KMS-11 (cell line): Measurements from ENCODE around the gene SPEF2.

Experiments used
- H2AFZ ChIP-seq: fragments of 200-600 bp; sonication (generic); 2 replicates; pipeline ENCODE4 v1.6.1; 2016; ENCODE audit warnings: antibody characterized with exemption, mixed run types, low read depth
- H3K27ac ChIP-seq: fragments of 200-600 bp; sonication (generic); 2 replicates; pipeline ENCODE4 v1.6.1; 2016; ENCODE audit warnings: mild to moderate bottlenecking, mixed run types
- H3K27me3 ChIP-seq: fragments of 200-600 bp; sonication (generic); 2 replicates; pipeline ENCODE4 v1.6.1; 2017; ENCODE audit warnings: mild to moderate bottlenecking, low read depth, mixed run types, moderate library complexity; ENCODE audit not compliant: insufficient read depth
- H3K36me3 ChIP-seq: fragments of 200-600 bp; sonication (generic); 2 replicates; pipeline ENCODE4 v1.6.1; 2017; ENCODE audit warnings: mild to moderate bottlenecking, mixed run types; ENCODE audit not compliant: insufficient read depth
- H3K4me1 ChIP-seq: fragments of 200-600 bp; sonication (generic); 2 replicates; pipeline ENCODE4 v1.6.1; 2016; ENCODE audit warnings: mild to moderate bottlenecking, low read depth, mixed run types; ENCODE audit not compliant: poor library complexity, severe bottlenecking
- H3K4me2 ChIP-seq: fragments of 200-600 bp; sonication (generic); 2 replicates; pipeline ENCODE4 v1.7.0; 2016; ENCODE audit warnings: mild to moderate bottlenecking, mixed run types
- H3K4me3 ChIP-seq: fragments of 200-600 bp; sonication (generic); IDR thresholded peaks from 2 replicates; pipeline ENCODE4 v1.6.1; 2017; ENCODE audit warnings: low read depth, low read length, mixed read lengths; ENCODE audit not compliant: insufficient read depth
- H3K79me2 ChIP-seq: fragments of 200-600 bp; sonication (generic); 2 replicates; pipeline ENCODE4 v1.6.1; 2016; ENCODE audit warnings: low read depth, mixed run types; ENCODE audit not compliant: insufficient read depth
- H3K9ac ChIP-seq: fragments of 200-600 bp; sonication (generic); 2 replicates; pipeline ENCODE4 v1.6.1; 2016; ENCODE audit warnings: mild to moderate bottlenecking, mixed run types
- H4K20me1 ChIP-seq: fragments of 200-600 bp; sonication (generic); 2 replicates; pipeline ENCODE4 v1.6.1; 2016; ENCODE audit warnings: mild to moderate bottlenecking, mixed run types; ENCODE audit not compliant: insufficient read depth
- CTCF ChIP-seq: fragments of 200-600 bp; sonication (generic); conservative IDR thresholded peaks from 2 replicates; pipeline ENCODE4 v1.6.1; 2017; ENCODE audit warnings: low read depth, mild to moderate bottlenecking, antibody characterized with exemption, low read length, moderate library complexity, mixed read lengths

The SPEF2 gene

GRCh38 chr5:35623991-35624390, 6.3 kb downstream of the SPEF2 start:
- H3K27me3 ChIP-seq: no peaks in the 10 kb centered on the region
- H3K36me3 ChIP-seq: no peaks in the 10 kb centered on the region
- H3K9ac ChIP-seq: no peak overlapping the region
- no peaks in the 10 kb centered on the region for H3K79me2 ChIP-seq
- H3K4me2 ChIP-seq: no peak overlapping the region
- no peak for TF ChIP-seq CTCF
- no peak overlapping the region for H3K4me3 ChIP-seq
- no peaks in the 10 kb centered on the region for H4K20me1 ChIP-seq
- no peak overlapping the region for H3K27ac ChIP-seq
- no peaks in the 10 kb centered on the region for H3K4me1 ChIP-seq
- H2AFZ ChIP-seq: no peak overlapping the region

DNA sequence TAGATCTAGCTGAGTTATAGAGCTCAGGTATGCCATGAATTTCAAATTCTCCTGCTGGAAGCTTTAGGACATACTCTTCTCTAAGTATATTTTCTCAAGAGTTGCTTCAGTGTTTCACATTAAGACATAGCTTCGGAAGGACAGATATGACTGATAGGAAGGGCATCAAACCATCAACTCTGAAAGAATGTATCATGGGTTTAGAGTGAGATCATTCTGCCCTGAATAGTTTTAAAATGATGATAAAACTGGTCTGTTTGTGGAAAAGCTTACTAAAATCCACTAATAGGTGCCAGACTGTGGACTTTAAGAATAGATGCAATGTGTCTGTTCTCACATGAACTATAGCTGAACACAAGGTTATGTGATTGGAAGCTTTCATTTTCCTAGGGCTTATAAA, 8.4 kb downstream of the SPEF2 start:
- no peaks in the 10 kb centered on the region for H4K20me1 ChIP-seq
- TF ChIP-seq CTCF: no peak
- H3K36me3 ChIP-seq: no peaks in the 10 kb centered on the region
- no peak overlapping the region for H3K9ac ChIP-seq
- no peak overlapping the region for H3K27ac ChIP-seq
- no peak overlapping the region for H3K4me2 ChIP-seq
- H3K4me3 ChIP-seq: no peak overlapping the region
- H3K79me2 ChIP-seq: no peaks in the 10 kb centered on the region
- no peaks in the 10 kb centered on the region for H3K4me1 ChIP-seq
- no peak overlapping the region for H2AFZ ChIP-seq
- H3K27me3 ChIP-seq: no peaks in the 10 kb centered on the region

GRCh38 chr5:35626553-35626952, 8.9 kb downstream of the SPEF2 start:
- no peak overlapping the region for H2AFZ ChIP-seq
- H3K79me2 ChIP-seq: no peaks in the 10 kb centered on the region
- no peak overlapping the region for H3K27ac ChIP-seq
- H3K9ac ChIP-seq: no peak overlapping the region
- no peak overlapping the region for H3K4me2 ChIP-seq
- no peaks in the 10 kb centered on the region for H3K36me3 ChIP-seq
- no peaks in the 10 kb centered on the region for H3K27me3 ChIP-seq
- no peak for TF ChIP-seq CTCF
- no peak overlapping the region for H3K4me3 ChIP-seq
- no peaks in the 10 kb centered on the region for H3K4me1 ChIP-seq
- H4K20me1 ChIP-seq: no peaks in the 10 kb centered on the region

- no peak overlapping the region for H3K27ac ChIP-seq
- no peak overlapping the region for H3K4me3 ChIP-seq
- no peak for TF ChIP-seq CTCF
- no peak overlapping the region for H3K4me2 ChIP-seq
- no peaks in the 10 kb centered on the region for H3K27me3 ChIP-seq
- no peak overlapping the region for H2AFZ ChIP-seq
- no peaks in the 10 kb centered on the region for H4K20me1 ChIP-seq
- no peaks in the 10 kb centered on the region for H3K79me2 ChIP-seq
- H3K9ac ChIP-seq: no peak overlapping the region
- no peaks in the 10 kb centered on the region for H3K4me1 ChIP-seq
- H3K36me3 ChIP-seq: no peaks in the 10 kb centered on the region
Measured at GRCh38 chr5:35634326-35634725, 16.7 kb downstream of the SPEF2 start.

GRCh38 chr5:35640623-35641022, 23.0 kb downstream of the SPEF2 start:
- Histone ChIP-seq H3K4me1 (no peaks in the 10 kb centered on the region), H3K79me2 (no peaks in the 10 kb centered on the region), H4K20me1 (no peaks in the 10 kb centered on the region), H3K27ac (no peak overlapping the region), H3K4me3 (no peak overlapping the region), H3K36me3 (no peaks in the 10 kb centered on the region), H3K4me2 (no peak overlapping the region), H3K27me3 (no peaks in the 10 kb centered on the region), H2AFZ (no peak overlapping the region), H3K9ac (no peak overlapping the region)
- no peak for TF ChIP-seq CTCF
